Measurements from ENCODE around the gene ARID3A. TPM values are rescaled to one million over a fixed set of nuclear protein-coding genes. Genes with fewer than 3 reads are reported as not detected.

Gene ARID3A
- total and polyA plus RNA-seq, 2 donors (not counting 3 experiments of a cell fraction or from before 2014, with no cell fraction given): 5.4 to 13.2 TPM

DNA sequence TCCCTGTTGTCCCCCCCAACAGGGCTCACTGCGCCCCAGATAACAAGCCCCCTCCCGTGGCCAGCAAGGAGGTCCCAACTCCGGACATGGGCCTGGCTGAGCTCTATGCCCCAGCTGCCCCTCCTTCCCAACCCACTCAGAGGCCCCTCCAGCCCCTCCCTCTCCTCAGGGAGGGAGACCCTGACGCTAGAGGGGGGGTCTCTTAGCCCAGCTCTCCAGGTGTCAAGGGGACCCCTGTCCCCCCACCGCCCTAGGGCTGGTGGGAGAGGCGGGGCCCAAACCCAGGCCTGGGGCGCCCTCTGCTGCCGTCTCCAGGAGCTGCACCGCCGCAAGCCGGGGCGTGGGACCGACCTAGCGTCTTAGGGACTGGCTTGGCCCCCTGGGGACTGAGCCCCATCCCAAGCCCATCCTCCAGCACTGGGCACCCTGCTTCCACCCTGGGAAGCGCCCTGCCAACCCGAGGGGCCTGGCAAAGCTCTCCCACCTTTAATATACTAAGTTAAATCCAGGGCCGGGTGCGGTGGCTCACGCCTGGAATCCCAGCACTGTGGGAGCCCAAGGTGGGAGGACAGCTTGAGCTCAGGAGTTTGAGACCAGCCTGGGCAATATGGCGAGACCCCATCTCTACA is 75.8 kb downstream of the ARID3A start:
- FAIRE-seq (peak; percentile 86), DNase-seq (ENCODE audit: low read depth, low spot score) (peak; percentile 37)
- intact Hi-C loops (cut with micrococcal nuclease): loop anchor here (1.0 to 2.0 kb wide), 2 partner anchors 19 to 80 kb away; partner anchors contain the start of genes RNU6-2 and TMEM259
- ChIA-PET POLR2A (no interaction called here), CTCF (interaction anchor here (0.6 to 1.4 kb wide), 6 partner anchors 20 to 191 kb away, joined by 3 to 5 read pairs (median 4); partner anchors contain the start of gene RNU6-2)
- Histone ChIP-seq H3K9me3 (replicated peaks; ENCODE audit: control insufficient read depth, insufficient read depth, low read length) (no peaks in the 10 kb centered on the region), H3K27ac (ENCODE audit: insufficient read depth, low read depth, low read length) (no peak overlapping the region), H3K4me1 (ENCODE audit: control insufficient read depth, extremely low read depth, insufficient read depth, low read length) (no peaks in the 10 kb centered on the region), H3K9ac (replicated peaks; ENCODE audit: extremely low read depth, insufficient read depth, low read length) (no peak overlapping the region), H2AFZ (ENCODE audit: low read depth, low read length) (no peak overlapping the region), H3K9me1 (replicated peaks; ENCODE audit: control insufficient read depth, extremely low read depth, insufficient read depth, low read length) (no peaks in the 10 kb centered on the region), H3K4me3 (replicated peaks in 1 of 3; ENCODE audit: insufficient read depth in 1 of 3, low read depth in 1 of 3, low read length in 3 of 3) (no peak overlapping the region), H3K4me2 (ENCODE audit: insufficient read depth, low read length) (no peak overlapping the region), H4K20me1 (replicated peaks; ENCODE audit: control insufficient read depth, extremely low read depth, insufficient read depth, low read length) (no peaks in the 10 kb centered on the region), H3K79me2 (ENCODE audit: control insufficient read depth, insufficient read depth, low read length) (no peaks in the 10 kb centered on the region), H3K36me3 (ENCODE audit: control insufficient read depth in 2 of 2, extremely low read depth in 1 of 2, insufficient read depth in 2 of 2, low read length in 2 of 2) (no peaks in the 10 kb centered on the region), H3K27me3 (ENCODE audit: control insufficient read depth in 2 of 2, insufficient read depth in 2 of 2, low read length in 2 of 2) (peaks cover 17 to 19% of the 10 kb centered on the region in 2 experiments)
- no TSS peak for BruUV-seq (replicated peaks)
- TF ChIP-seq GATA2 (IDR thresholded peaks at IDR 0.05; ENCODE audit: insufficient read depth, insufficient read length, low read depth, low read length): no peak
- TF ChIP-seq, protein P1, sequence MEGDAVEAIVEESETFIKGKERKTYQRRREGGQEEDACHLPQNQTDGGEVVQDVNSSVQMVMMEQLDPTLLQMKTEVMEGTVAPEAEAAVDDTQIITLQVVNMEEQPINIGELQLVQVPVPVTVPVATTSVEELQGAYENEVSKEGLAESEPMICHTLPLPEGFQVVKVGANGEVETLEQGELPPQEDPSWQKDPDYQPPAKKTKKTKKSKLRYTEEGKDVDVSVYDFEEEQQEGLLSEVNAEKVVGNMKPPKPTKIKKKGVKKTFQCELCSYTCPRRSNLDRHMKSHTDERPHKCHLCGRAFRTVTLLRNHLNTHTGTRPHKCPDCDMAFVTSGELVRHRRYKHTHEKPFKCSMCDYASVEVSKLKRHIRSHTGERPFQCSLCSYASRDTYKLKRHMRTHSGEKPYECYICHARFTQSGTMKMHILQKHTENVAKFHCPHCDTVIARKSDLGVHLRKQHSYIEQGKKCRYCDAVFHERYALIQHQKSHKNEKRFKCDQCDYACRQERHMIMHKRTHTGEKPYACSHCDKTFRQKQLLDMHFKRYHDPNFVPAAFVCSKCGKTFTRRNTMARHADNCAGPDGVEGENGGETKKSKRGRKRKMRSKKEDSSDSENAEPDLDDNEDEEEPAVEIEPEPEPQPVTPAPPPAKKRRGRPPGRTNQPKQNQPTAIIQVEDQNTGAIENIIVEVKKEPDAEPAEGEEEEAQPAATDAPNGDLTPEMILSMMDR (IDR thresholded peaks at IDR 0.05; ENCODE audit: extremely low read depth in 1 of 2, insufficient read depth in 1 of 2, low read depth in 1 of 2, low read length in 2 of 2): peak; percentile 84 to 89
- TF ChIP-seq EZH2 (IDR thresholded peaks at IDR 0.05; ENCODE audit: borderline replicate concordance, low read depth, low read length, severe bottlenecking): no peak
- no peak for TF ChIP-seq POLR2A (IDR thresholded peaks at IDR 0.05; ENCODE audit: low read depth, low read length)
- no peak for TF ChIP-seq JUN (IDR thresholded peaks at IDR 0.05; ENCODE audit: borderline replicate concordance, insufficient read depth, insufficient read length, low read depth)
- TF ChIP-seq FOS (IDR thresholded peaks at IDR 0.05; ENCODE audit: borderline replicate concordance, insufficient read depth, low read length): no peak
- TF ChIP-seq MYC (IDR thresholded peaks at IDR 0.05; ENCODE audit: low read depth, low read length): no peak
- dilution Hi-C loops (cut with MboI; ENCODE audit: extremely low pct_ligation_motif_present, low sequenced_read_pairs): no loop called here
